Posterior cingulate gyrus (tissue), 11 donors: ENCODE measurements around the gene ITGA11.
A peak's percentile ranks its signal among the peaks of the same experiment; 100 is the strongest.
"Not testable (repeated sequence)": the region's sequence is repeated elsewhere in the genome, so short reads cannot be mapped to it uniquely, and the experiment has no call there.

Source experiments
- DNase-seq, 10 donors: peaks; one replicate each; pipeline versions ENCODE4 v3.0.0 to v3.0.0-alpha.2; 2020 to 2021; ENCODE audit warnings: mixed read lengths in 3 of 10
- intact Hi-C: fragments of 100-400 bp; cut with DNase I; formaldehyde crosslinking; loops from one replicate; pipeline ENCODE4 v1.15.1; 2023

The ITGA11 gene

DNA sequence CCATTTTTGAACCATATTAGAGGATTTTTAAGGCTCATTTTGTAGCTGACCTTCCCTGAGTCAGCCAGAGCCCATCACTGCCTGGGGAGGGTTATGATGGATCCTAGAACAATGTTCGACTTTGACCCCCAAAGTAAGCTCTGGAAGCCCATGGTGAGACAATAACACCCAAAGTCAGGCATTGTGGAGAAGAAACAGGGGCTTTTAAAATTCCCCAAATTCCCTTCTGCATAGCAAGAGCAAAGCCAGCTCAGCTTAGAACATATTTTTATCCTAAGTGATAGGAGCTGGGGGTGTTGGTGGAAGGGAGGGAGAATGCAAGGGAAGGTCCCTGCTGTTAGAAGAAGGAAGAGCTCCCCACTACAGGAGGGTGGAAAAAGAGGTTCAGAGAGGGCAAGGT lies 4.0 kb downstream of the ITGA11 start:
- intact Hi-C loops: loop anchor here (2.0 kb wide), 1 partner anchor 65 kb away; no protein-coding TSS in a partner anchor
- DNase-seq: no peak

DNA sequence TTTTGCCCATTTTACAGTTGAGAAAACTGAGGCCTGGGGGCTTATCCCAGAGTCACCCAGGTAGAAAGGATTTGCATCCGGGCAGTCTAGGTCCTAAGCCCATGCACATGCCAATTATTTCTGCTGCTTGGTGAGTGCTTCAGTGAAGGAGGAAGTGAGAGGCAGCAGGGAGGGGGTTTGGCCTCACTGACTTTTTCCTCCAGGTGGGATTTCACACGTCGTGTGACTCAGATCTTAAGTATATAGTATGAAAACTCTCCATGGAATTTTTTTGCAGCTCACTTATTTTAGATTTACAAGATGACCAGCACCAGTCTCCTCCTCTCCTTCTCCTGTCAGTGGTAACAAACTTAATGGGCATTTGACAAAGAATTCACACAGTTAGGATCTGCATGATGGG lies 4.6 kb downstream of the ITGA11 start:
- DNase-seq: no peak
- intact Hi-C loops: no loop called here

DNA sequence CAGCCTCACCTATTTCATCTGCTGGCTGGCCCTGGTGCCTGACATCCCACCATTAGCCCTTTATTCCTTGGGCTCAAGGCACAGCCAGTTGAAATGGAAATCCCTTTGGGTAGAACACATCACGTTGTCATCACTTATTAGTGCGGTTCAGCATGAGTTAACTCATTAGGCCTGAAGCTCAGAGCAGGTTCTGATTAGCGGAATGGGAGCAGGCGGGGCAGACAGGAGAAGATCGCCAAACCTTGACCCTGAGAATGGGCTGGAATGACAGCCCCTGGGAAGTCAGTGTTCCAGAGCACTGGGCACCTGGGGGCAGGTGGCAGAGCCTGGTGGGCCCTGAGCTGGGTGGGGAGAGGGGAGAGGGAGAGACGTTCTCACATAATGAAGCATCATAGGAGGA lies 5.8 kb downstream of the ITGA11 start:
- no peak for DNase-seq
- intact Hi-C loops: no loop called here

GRCh38 chr15:68425428-68426060 lies 6.4 kb downstream of the ITGA11 start:
- intact Hi-C loops: no loop called here
- DNase-seq: no peak

- intact Hi-C loops: no loop called here
- DNase-seq: peak in 1 of 10 donors; percentile 66
Measured at GRCh38 chr15:68424754-68425390, 7.1 kb downstream of the ITGA11 start.

DNA sequence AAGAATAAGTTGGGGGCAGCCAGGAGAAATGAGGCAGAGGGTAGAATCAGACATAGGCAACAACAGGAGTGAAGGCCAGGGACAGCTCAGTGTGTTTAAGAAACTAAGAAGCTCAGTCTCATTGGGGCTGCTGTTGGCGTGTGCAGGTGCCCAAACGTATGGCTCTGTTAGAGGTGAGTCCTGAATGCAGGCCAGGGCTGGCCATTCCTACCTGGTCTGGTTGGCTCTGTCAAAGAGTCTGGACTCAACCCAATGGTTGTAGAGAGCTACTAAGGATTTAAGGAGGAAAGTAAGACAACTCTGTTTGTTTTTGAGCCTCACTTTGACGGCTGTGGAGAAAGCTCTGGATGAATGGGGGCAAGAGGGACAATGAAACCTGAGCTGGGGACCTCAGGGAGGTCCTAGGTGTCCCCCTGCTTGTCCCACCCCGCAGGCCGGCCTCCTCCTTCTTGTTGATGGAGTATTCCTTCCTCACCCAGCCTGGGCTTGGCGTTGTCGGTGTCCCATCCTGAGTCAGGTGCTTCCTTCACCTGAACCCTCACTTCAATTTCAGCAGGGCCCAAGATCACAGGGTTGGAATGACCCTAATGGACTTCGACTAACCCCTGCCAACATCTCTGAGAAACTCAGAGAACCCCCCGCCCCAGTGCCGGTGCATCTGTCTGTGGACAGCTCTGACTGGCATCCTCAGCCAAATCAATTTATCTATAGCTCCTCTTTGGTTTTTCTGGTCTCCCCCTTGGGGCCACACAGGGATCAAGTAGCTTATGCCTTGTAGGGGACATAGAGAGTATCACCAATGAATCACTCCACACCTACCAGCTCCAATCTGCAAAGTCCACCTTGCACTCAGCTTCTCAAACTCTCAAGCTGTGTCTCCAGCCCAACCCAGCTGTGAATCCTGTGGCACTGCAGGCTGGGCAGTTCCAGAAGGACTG lies 8.3 kb downstream of the ITGA11 start:
- intact Hi-C loops: no loop called here
- DNase-seq: no peak

- intact Hi-C loops: not testable (repeated sequence)
- peak in 1 of 10 donors; percentile 24 for DNase-seq
Measured at GRCh38 chr15:68422403-68423145, 9.4 kb downstream of the ITGA11 start.

GRCh38 chr15:68421798-68422402 lies 10.1 kb downstream of the ITGA11 start:
- DNase-seq: no peak
- intact Hi-C loops: no loop called here

- peak in 2 of 10 donors; percentile 60 to 64 for DNase-seq
- intact Hi-C loops: no loop called here
Measured at GRCh38 chr15:68421115-68421551, 10.8 kb downstream of the ITGA11 start.

DNA sequence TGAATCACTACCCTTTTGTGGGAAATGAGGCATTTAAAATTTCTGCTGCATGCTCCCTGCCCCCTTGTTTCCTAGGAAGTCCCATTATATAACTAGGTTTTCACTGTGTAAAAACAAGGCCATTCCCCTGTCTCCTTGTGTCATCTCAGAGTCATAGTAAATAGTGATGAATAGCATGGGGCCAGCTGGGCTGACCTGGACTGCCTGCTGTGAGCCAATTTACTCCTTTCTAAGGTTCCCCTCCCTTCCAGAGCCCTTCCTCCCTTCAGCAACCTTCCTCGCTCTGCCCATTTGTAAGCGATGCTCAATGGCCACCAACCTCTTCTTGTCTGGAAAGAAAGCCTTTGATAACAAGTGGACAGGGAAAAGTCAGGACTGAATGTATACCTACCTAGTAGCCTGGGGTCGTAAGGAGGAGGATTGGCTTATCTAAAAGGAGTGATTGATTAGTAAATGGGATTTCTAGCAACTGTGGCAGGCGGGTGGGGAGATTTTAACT lies 11.7 kb downstream of the ITGA11 start:
- intact Hi-C loops: no loop called here
- DNase-seq: no peak

DNA sequence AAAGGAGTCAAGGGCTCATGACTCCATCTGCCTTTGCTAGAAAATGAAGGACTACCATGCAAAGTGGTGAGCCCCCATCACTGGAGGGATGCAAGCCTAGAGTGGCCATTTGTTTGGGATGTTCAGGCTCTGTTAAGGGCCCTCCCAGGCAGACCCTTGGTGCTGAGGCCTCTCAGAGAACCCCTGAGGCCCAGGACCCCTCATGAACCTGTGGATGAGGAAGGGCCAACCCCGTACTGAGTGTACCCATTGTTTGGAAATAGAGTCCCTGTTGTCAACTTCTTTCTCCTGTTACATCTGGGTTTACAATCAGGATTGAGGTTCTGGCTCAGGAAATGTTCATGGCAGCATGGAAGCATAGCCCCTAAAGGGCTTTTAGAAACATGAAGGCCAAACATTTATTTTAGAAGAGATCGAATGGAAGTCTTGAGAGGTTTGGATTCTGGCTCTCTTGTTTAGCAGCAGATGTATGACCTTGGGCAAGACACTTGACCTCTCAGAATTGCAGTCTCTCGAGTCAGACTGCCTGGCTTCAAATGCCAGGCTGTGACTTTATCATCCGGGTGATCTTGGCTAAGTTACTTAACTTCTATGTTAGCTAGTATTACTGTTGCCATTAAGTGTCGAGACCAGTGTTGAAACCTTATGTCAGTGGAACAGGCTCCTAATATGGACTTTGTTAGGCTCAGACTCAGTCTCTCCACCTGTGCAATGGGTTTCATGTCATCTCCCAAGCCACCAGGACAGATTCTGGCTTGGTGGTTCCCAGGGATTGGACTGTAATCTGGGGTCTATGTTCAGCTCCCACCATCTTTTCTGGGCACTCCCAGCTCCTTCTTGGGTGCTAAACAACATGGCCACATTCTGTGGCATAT lies 12.4 kb downstream of the ITGA11 start:
- intact Hi-C loops: no loop called here
- DNase-seq: no peak

DNA sequence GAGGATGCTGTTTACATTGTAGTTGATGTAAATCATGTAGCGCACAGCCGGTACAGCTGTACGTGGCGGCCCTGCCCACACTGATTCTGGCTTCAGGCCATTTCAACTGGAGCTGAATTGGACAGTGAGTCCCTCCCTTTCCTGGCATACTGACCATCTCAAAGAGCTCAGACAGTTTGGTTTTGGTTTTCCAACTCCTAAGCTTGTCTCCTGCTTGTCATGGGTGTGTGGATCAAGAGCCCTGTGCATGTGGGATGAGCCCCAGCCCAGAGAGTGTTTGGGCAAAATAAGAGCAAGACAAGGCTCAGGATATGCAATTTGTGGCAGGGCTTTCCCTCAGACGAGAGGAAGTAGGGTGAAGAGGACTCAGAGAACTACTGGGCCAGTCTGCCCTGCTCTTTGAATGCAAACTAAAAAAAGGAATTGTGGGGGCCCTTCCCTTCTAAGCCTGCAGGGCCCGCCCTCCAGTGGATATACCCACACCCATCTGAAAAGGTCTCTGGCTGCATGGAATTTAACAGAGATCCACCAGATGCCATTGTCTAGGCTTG lies 13.3 kb downstream of the ITGA11 start:
- intact Hi-C loops: no loop called here
- no peak for DNase-seq

DNA sequence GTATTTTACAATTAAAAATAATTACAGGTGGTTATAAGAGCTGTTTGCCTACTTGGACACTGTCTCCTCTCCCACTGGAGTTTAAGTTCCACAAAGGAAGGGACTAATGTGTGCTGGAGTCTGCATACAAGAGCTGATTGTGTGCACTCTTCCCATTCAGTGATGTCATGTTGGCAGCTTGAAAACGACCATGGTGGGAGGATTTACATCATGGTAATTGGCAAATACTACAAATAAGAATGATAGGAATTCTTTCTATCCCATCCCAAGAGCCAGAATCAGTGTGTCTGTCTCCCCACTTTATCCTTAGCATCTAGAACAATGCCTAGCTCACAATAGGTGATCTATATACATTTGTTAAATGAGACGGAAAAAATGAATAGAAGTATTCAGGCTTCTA lies 14.1 kb downstream of the ITGA11 start:
- intact Hi-C loops: no loop called here
- no peak for DNase-seq

DNA sequence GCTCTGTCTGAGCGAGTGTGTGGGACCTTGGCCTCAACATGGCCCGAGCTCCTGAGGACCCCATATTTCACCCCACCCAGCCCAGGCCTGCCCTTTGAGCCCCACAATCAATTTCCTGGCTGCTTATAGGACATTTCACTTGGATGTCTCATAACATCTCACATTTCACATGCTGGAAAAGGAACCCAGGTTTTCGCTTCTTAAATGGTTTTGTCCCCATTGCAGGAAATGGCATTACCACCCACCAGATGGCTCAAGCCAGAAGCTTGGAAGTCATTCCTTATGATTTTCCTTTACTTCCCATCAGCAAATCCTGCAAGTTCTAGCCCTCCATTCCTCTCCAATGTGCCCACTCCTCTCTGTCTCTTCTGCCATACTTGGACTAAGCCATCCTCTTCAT lies 14.9 kb downstream of the ITGA11 start:
- no peak for DNase-seq
- intact Hi-C loops: no loop called here

DNA sequence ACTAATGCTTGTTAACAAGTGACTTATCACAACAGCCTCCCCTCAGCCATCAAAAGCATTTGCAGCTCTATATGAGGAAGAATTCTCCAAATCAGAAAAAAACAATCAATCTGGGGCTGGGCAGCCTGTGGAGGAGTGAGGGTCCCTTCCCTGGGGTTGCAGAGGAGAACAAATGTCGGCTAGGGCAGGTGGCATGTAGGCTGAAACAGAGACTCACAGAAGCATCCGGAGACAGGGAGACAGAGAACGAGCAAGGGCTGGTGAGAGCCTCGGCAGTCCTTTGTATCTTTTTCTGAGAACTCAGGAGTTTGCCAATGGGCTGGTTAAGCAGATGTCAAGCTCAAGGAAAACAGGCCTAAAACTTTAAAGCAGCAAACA lies 15.8 kb downstream of the ITGA11 start:
- no peak for DNase-seq
- intact Hi-C loops: no loop called here

- DNase-seq: no peak
- intact Hi-C loops: no loop called here
Measured at GRCh38 chr15:68415501-68416157, 16.3 kb downstream of the ITGA11 start.

GRCh38 chr15:68415061-68415460 lies 16.9 kb downstream of the ITGA11 start:
- intact Hi-C loops: no loop called here
- no peak for DNase-seq

DNA sequence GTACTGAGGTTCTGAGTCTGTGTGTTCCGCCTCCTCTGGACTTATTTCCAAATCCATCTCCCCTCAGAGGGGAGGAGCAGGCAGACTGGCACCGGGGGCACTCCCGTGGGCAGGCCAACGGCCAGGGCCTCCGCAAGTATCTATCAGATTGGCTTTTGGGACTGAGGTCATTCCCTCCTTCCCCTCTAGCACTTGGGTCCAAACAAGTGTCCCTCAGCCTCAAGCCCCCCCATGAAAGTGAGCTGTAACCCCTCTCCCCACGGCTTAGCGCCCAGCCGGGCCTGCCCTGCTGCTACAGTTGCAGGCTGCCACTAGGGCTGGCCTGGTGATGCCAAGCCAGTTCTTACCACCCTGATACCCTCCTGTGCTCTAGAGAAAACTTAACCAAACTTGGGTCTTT lies 17.4 kb downstream of the ITGA11 start:
- DNase-seq: no peak

More for the DNA sequence above, 17.4 kb downstream of the ITGA11 start:
- intact Hi-C loops: no loop called here
